Stimulated activated naive CD8-positive, alpha-beta T cell treated with anti-CD3 and anti-CD28 coated beads, Interleukin-15, amount 100 ng/mL, for 72 hours (primary cell): ENCODE results near the gene ERICH6B.

Source experiments
- ATAC-seq: fragments of 150-1000 bp; cut with Tn5 transposase; 2 replicates; pipeline ENCODE4 v1.10.0; 2021; ENCODE audit warnings: mild to moderate bottlenecking, moderate library complexity
- DNase-seq, 2 donors: peaks; one replicate each; pipeline ENCODE4 v3.0.0; 2021 to 2022
- H3K27ac Mint-ChIP-seq, 2 donors: one replicate each; pipeline ENCODE4 v1.8.0; 2022; ENCODE audit warnings: mild to moderate bottlenecking in 2 of 2, mixed read lengths in 2 of 2, moderate library complexity in 2 of 2
- H3K27me3 Mint-ChIP-seq: one replicate; pipeline ENCODE4 v1.8.0; 2022; ENCODE audit warnings: mixed read lengths
- H3K4me1 Mint-ChIP-seq: one replicate; pipeline ENCODE4 v1.8.0; 2022; ENCODE audit warnings: mild to moderate bottlenecking, mixed read lengths
- H3K4me3 Mint-ChIP-seq, 2 donors: one replicate each; pipeline ENCODE4 v1.8.0; 2022; ENCODE audit warnings: mild to moderate bottlenecking in 2 of 2, mixed read lengths in 2 of 2, moderate library complexity in 1 of 2
- H3K9me3 Mint-ChIP-seq, 2 donors: one replicate each; pipeline ENCODE4 v1.8.0; 2022; ENCODE audit warnings: mixed read lengths in 2 of 2

Gene ERICH6B

GRCh38 chr13:45582408-45583076, 33.0 kb downstream of the ERICH6B start:
- DNase-seq (no peak), ATAC-seq (no peak)
- no peak overlapping the region for H3K4me3 Mint-ChIP-seq
- H3K27me3 Mint-ChIP-seq, result no peaks in the 10 kb centered on the region
- H3K27ac Mint-ChIP-seq, result no peak overlapping the region
- no peaks in the 10 kb centered on the region for H3K9me3 Mint-ChIP-seq
- H3K4me1 Mint-ChIP-seq, result no peaks in the 10 kb centered on the region

DNA sequence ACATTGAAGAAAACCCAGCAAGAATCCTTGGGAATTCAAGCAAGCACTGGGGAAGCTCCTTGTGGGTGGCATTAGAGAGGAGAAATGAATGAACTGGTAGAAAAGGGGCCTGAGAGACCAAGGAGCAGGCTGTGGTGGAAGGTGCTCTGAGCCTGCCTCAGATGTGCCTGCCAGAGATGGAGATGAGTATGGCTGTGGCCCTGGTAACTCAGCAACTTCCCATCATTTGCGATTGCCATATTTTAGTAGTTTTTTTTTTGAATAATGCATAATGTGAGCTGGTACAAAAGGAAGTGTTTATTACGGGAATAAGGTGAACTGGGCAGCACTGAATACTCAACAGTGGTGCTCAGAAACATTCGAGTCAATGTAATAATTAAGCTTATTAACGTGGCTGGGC, 39.1 kb downstream of the ERICH6B start:
- no peak overlapping the region for H3K27ac Mint-ChIP-seq
- no peak overlapping the region for H3K4me3 Mint-ChIP-seq
- H3K27me3 Mint-ChIP-seq, result peaks cover 23% of the 10 kb centered on the region
- DNase-seq (no peak), ATAC-seq (no peak)
- no peaks in the 10 kb centered on the region for H3K4me1 Mint-ChIP-seq
- no peaks in the 10 kb centered on the region for H3K9me3 Mint-ChIP-seq

DNA sequence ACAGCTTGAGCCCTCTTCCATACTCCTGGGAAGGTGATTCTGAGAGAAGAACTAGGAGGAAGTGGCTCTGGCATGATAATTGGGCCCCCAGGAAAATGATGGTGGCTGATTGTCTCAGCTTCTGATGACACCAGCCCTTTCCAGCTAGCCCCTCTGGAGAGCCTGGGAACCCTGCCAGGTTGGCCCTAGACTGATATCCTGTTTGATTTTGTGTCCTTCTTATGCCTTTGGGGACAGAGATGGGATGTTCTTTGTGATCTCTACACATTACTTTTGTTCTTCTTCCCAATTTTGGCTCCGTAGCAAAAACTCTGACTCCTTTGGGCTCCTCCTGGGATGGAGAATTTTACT, 39.7 kb downstream of the ERICH6B start:
- Mint-ChIP-seq H3K9me3 (no peaks in the 10 kb centered on the region), H3K27me3 (peaks cover 27% of the 10 kb centered on the region), H3K4me3 (no peak overlapping the region), H3K4me1 (no peaks in the 10 kb centered on the region), H3K27ac (no peak overlapping the region)
- ATAC-seq (no peak), DNase-seq (no peak)

- peaks cover 27% of the 10 kb centered on the region for H3K27me3 Mint-ChIP-seq
- ATAC-seq (no peak), DNase-seq (no peak)
These were observed 40.3 kb downstream of the ERICH6B start for GRCh38 chr13:45575146-45575829.

GRCh38 chr13:45565331-45565730, 50.2 kb downstream of the ERICH6B start:
- Mint-ChIP-seq H3K27ac (no peak overlapping the region), H3K27me3 (no peaks in the 10 kb centered on the region), H3K4me3 (no peak overlapping the region), H3K4me1 (peaks cover 5% of the 10 kb centered on the region), H3K9me3 (peaks cover 13 to 36% of the 10 kb centered on the region in 2 donors)
- no peak for DNase-seq
- ATAC-seq, result no peak

More at GRCh38 chr13:45575146-45575829, 40.3 kb downstream of the ERICH6B start:
- H3K27ac Mint-ChIP-seq, result no peak overlapping the region
- H3K4me3 Mint-ChIP-seq, result no peak overlapping the region
- H3K4me1 Mint-ChIP-seq, result no peaks in the 10 kb centered on the region
- no peaks in the 10 kb centered on the region for H3K9me3 Mint-ChIP-seq

DNA sequence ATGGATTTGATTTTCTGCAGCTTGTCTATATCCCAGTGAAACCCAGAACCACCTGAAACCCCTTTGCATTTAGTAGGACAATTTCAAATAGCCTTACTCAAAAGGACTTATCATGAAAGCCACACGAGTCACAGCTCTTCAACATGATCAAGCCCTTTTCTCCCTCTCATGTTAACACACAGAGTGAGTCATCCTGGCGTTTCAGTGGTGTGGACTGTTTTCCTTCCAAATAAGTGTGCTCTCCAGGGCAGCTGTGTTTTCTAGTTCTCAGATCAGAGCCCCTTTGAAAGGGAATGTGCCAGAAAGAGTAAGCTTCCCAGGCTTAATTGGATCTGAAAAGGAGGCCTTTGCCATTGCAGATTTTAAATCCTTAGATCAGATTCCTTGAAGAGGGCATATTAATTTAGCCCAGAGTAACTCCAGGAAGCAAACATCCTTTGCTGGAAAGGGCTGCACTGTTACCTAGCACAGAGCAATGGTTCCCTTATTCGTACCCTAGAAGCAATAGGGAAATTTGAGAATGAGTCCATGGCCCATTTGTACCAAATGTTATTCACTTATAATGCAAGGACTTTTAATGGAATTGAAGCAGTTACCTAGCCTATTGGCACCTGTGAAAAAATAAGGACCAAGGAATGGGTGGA, 51.3 kb downstream of the ERICH6B start:
- Mint-ChIP-seq H3K4me3 (no peak overlapping the region), H3K4me1 (peaks cover 11% of the 10 kb centered on the region), H3K9me3 (peaks cover 16 to 36% of the 10 kb centered on the region in 2 donors), H3K27me3 (no peaks in the 10 kb centered on the region), H3K27ac (no peak overlapping the region)
- no peak for DNase-seq
- peak; percentile 58 for ATAC-seq

DNA sequence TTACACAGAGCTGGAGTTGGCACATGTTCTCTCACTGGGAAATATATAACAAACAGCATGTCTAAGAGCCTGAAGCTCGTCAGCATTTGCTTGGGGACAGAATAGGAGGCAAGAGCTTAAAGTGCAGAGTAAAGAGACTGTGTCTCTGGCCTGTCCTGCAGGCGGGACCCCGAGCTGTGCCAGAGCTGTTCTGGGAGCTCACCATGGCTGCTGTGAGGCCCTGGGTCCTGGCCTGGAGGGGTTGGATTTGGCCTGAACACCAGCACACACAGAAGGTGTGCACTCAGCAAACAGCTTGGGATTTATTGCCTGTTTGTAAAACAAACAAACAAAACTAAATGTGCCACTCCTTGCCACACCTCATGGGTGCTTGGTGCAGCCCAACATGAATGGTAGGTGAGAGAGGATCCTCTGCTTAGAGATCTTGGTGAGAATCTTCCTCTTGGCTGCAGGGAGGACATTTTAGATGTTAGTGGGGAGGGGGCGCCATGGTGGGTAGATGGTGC, 60.9 kb downstream of the ERICH6B start:
- peaks cover 18% of the 10 kb centered on the region for H3K27me3 Mint-ChIP-seq
- H3K9me3 Mint-ChIP-seq, result peaks cover 0 to 10% of the 10 kb centered on the region in 2 donors

DNA sequence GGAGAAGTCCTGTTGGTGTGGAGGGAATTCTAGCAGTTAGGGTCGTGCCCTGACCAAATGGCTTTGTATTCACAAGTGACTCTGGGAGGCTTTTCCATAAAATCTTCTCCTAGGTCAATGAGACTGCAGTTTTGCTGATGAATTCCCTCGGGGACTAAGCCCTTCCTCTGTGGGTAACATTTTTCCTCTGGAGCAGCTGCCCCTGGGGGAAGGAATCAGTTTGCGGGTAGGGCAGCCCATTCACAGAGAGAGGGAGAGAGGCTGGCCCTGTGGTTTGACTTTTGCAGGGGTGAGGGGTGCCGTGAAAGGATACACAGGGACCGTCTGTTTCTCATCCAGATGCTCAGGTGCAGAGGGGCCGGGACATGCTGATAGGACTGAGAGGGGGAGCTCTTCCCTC, 67.3 kb downstream of the ERICH6B start:
- no peak overlapping the region for H3K27ac Mint-ChIP-seq
- no peak for ATAC-seq
- DNase-seq, result no peak
- H3K4me3 Mint-ChIP-seq, result no peak overlapping the region
- no peaks in the 10 kb centered on the region for H3K9me3 Mint-ChIP-seq
- H3K27me3 Mint-ChIP-seq, result peaks cover 29% of the 10 kb centered on the region
- no peaks in the 10 kb centered on the region for H3K4me1 Mint-ChIP-seq

More for the DNA sequence above, 60.9 kb downstream of the ERICH6B start:
- Mint-ChIP-seq H3K4me3 (no peak overlapping the region), H3K4me1 (peaks cover 7% of the 10 kb centered on the region), H3K27ac (no peak overlapping the region)
- no peak for DNase-seq
- no peak for ATAC-seq

- peaks cover 19% of the 10 kb centered on the region for H3K27me3 Mint-ChIP-seq
- H3K4me1 Mint-ChIP-seq, result no peaks in the 10 kb centered on the region
- H3K27ac Mint-ChIP-seq, result no peak overlapping the region
- ATAC-seq, result no peak
- H3K9me3 Mint-ChIP-seq, result no peaks in the 10 kb centered on the region
- DNase-seq, result no peak
- H3K4me3 Mint-ChIP-seq, result no peak overlapping the region
These were observed 69.2 kb downstream of the ERICH6B start for GRCh38 chr13:45546410-45546765.

- Mint-ChIP-seq H3K27ac (no peak overlapping the region), H3K9me3 (no peaks in the 10 kb centered on the region), H3K27me3 (peaks cover 18% of the 10 kb centered on the region), H3K4me3 (no peak overlapping the region), H3K4me1 (no peaks in the 10 kb centered on the region)
- DNase-seq, result no peak
- no peak for ATAC-seq
These were observed 69.7 kb downstream of the ERICH6B start for GRCh38 chr13:45545686-45546409.

DNA sequence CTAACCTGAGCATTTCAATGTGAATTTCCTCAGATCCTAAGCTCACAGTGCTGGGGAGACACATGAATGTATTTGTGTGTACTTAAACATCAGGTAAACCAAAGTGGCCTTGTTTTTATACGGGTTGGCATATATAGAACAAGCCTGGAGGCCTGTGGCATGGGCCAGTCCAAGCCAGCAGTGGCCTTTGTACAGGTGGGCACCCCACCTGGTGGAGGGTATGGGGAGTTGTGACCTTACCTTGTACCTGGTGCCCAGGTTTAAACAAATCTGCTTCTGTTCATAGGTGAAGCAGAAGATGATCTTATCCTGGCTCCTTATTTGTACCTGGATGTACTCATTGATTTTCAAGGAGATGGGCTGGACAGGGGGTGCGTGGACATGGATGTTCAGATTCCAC, 71.0 kb downstream of the ERICH6B start:
- DNase-seq, result no peak
- H3K9me3 Mint-ChIP-seq, result no peaks in the 10 kb centered on the region
- H3K4me3 Mint-ChIP-seq, result no peak overlapping the region
- peaks cover 11% of the 10 kb centered on the region for H3K27me3 Mint-ChIP-seq
- no peak for ATAC-seq
- H3K27ac Mint-ChIP-seq, result no peak overlapping the region
- H3K4me1 Mint-ChIP-seq, result no peaks in the 10 kb centered on the region

- DNase-seq, result no peak
- no peaks in the 10 kb centered on the region for H3K4me1 Mint-ChIP-seq
- ATAC-seq, result no peak
These were observed 72.7 kb downstream of the ERICH6B start for GRCh38 chr13:45542878-45543277.

DNA sequence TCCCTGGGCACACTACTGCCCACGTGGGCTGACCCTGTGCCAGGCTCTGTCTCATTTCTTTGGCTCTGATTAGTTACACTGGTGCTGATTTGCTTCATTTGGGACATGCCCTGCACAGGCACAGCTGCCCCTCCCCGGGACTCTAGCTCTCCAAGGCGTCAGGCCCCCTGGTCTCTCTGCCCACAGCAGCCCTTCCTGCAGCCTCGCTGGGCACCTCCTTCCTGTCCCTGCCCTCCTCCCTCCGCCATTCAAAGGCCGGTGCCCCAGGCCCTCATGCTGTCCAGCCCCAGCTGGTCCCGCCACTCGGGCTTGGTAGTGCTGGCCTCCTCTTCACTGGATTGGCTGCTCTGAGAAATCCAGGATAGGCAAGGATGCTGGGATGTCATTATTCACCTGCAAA, 73.1 kb downstream of the ERICH6B start:
- no peaks in the 10 kb centered on the region for H3K9me3 Mint-ChIP-seq
- no peak overlapping the region for H3K4me3 Mint-ChIP-seq
- no peak overlapping the region for H3K27ac Mint-ChIP-seq
- no peaks in the 10 kb centered on the region for H3K4me1 Mint-ChIP-seq
- no peak for ATAC-seq
- H3K27me3 Mint-ChIP-seq, result no peaks in the 10 kb centered on the region
- no peak for DNase-seq

More at GRCh38 chr13:45542878-45543277, 72.7 kb downstream of the ERICH6B start:
- Mint-ChIP-seq H3K4me3 (no peak overlapping the region), H3K27ac (no peak overlapping the region), H3K9me3 (no peaks in the 10 kb centered on the region), H3K27me3 (peaks cover 2% of the 10 kb centered on the region)

GRCh38 chr13:45541806-45542205, 73.7 kb downstream of the ERICH6B start:
- DNase-seq (no peak), ATAC-seq (no peak)
- H3K27ac Mint-ChIP-seq, result no peak overlapping the region
- no peak overlapping the region for H3K4me3 Mint-ChIP-seq
- H3K4me1 Mint-ChIP-seq, result no peaks in the 10 kb centered on the region
- H3K9me3 Mint-ChIP-seq, result no peaks in the 10 kb centered on the region
- no peaks in the 10 kb centered on the region for H3K27me3 Mint-ChIP-seq

DNA sequence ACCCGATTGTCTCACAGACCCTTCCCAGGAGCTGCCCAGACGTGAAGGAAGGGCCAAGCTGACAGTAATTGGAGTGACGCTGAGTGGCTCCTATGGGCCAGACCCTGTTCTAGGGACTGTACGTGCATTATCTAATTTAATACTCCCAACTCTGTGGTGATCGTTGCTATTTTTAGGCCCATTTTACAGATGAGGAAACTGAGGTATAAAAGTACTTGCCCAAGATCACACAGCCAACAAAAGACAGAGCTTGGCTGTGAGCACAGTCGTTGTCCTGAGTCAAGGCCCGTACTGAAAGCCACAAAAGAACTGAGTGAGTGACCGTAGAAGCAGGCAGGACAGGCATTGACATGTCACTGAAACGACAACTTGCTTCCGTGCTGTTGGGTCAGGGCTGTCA, 74.7 kb downstream of the ERICH6B start:
- Mint-ChIP-seq H3K4me1 (no peaks in the 10 kb centered on the region), H3K27me3 (no peaks in the 10 kb centered on the region), H3K4me3 (no peak overlapping the region), H3K9me3 (no peaks in the 10 kb centered on the region), H3K27ac (no peak overlapping the region)
- ATAC-seq, result no peak
- DNase-seq, result no peak

DNA sequence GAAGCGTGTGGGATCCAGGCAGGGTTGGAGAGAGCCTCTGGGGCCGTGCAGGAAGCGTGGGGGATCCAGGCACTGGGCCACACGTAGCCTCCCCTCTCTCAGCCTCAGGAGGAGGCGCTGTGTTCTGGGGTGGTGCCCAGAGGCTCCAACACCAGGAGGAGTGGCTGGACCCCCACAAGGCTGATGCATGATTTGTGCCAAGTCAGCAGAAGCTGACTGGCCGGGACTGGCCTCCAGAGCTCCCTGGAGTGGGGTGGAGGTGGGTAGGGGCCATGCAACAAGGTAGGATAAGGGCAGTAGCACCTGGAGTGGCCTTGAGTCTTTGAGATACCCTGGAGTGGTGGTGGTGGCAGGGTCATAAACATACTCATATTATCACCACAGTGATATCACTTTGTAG, 75.3 kb downstream of the ERICH6B start:
- Mint-ChIP-seq H3K4me1 (no peaks in the 10 kb centered on the region), H3K9me3 (no peaks in the 10 kb centered on the region), H3K27ac (no peak overlapping the region), H3K4me3 (no peak overlapping the region), H3K27me3 (no peaks in the 10 kb centered on the region)
- ATAC-seq (no peak), DNase-seq (no peak)
